PC-9 (cell line): Measurements from ENCODE around the gene FHDC1.

Experiments used
- CTCF ChIP-seq: fragments of 200-600 bp; sonication (generic); conservative IDR thresholded peaks from 2 replicates; pipeline ENCODE4 v1.6.1; 2017; ENCODE audit warnings: mixed run types, antibody characterized with exemption, mild to moderate bottlenecking, moderate library complexity
- EZH2 ChIP-seq: fragments of 200-600 bp; sonication (generic); IDR thresholded peaks from 2 replicates; pipeline ENCODE4 v1.8.0; 2017; ENCODE audit warnings: antibody characterized with exemption, low read depth

- TF ChIP-seq CTCF (no peak), EZH2 (no peak)
Observed at GRCh38 chr4:152947311-152947710, 11.2 kb downstream of the FHDC1 start.
